Gastroesophageal sphincter (tissue), 4 donors: ENCODE data around the gene ZNF841. TPM values are rescaled to one million over a fixed set of nuclear protein-coding genes. Genes with fewer than 3 reads are reported as not detected.

Experiments used
- ATAC-seq: fragments of 150-250 bp; one replicate; pipeline ENCODE4 v1.9.1; 2016; ENCODE audit warnings: mild to moderate bottlenecking, moderate library complexity
- H3K27ac ChIP-seq, 4 donors: fragments of 200-600 bp; sonication (generic) in 3 of 4; 1 replicate in 3 of 4; 2 replicates in 1 of 4; pipeline ENCODE4 v1.5.1; 2016 to 2019
- H3K27me3 ChIP-seq: fragments of 200-600 bp; sonication (generic); one replicate; pipeline ENCODE4 v1.5.1; 2019
- H3K36me3 ChIP-seq, 2 donors: fragments of 200-600 bp; sonication (generic); one replicate each; pipeline ENCODE4 v1.5.1; 2019; ENCODE audit warnings: control low read depth in 1 of 2
- H3K4me1 ChIP-seq, 3 donors: fragments of 200-600 bp; sonication (generic); 1 replicate in 2 of 3; 2 replicates in 1 of 3; pipeline ENCODE4 v1.5.1; 2016 to 2019; ENCODE audit warnings: control low read depth in 2 of 3
- H3K4me3 ChIP-seq, 2 donors: fragments of 200-600 bp; sonication (generic); one replicate each; pipeline ENCODE4 v1.5.1; 2019; ENCODE audit warnings: mild to moderate bottlenecking in 1 of 2, moderate library complexity in 1 of 2
- H3K9me3 ChIP-seq, 3 donors: fragments of 200-600 bp; sonication (generic); one replicate each; pipeline ENCODE4 v1.5.1; 2017 to 2019; ENCODE audit warnings: control low read depth in 2 of 3
- CTCF ChIP-seq, 4 experiments: fragments of 200-600 bp in 2 of 4; fragments of 450-650 bp in 2 of 4; sonication (generic) in 1 of 4; IDR thresholded peaks; one replicate each; pipeline ENCODE4 v1.5.1; 2017 to 2019; ENCODE audit warnings: antibody characterized with exemption in 4 of 4, mild to moderate bottlenecking in 2 of 4, moderate library complexity in 2 of 4
- EP300 ChIP-seq: sonication (generic); formaldehyde crosslinking; IDR thresholded peaks from one replicate; pipeline ENCODE4 v1.6.1; 2017; ENCODE audit warnings: antibody characterized with exemption, mild to moderate bottlenecking
- POLR2A ChIP-seq, 2 donors: fragments of 450-650 bp; IDR thresholded peaks; one replicate each; pipeline ENCODE4 v1.6.1; 2017; ENCODE audit warnings: antibody characterized with exemption in 2 of 2, mild to moderate bottlenecking in 2 of 2, moderate library complexity in 1 of 2
- POLR2AphosphoS5 ChIP-seq: sonication (generic); formaldehyde crosslinking; IDR thresholded peaks from one replicate; pipeline ENCODE4 v1.6.1; 2017; ENCODE audit warnings: antibody characterized with exemption
- WGBS, 2 donors: methylation state at CpG; one replicate each; pipeline ENCODE4 v1.1.5; 2018; ENCODE audit warnings: low coverage in 1 of 2; 5-methylcytosine and 5-hydroxymethylcytosine counted together
- small RNA-seq, 4 donors: library from RNA; depleted of rRNA; stranded (forward); fragments of <200 nt; gene quantifications; one replicate each; pipeline ENCODE3, GENCODE V24; 2016
- total RNA-seq, 4 donors: library from RNA; depleted of rRNA; stranded (reverse); fragments of >200 nt; gene quantifications; one replicate each; pipeline ENCODE4 v1.1.0, GENCODE V29; 2016

The ZNF841 gene
- total RNA-seq, 4 donors from 2014 or later, result 12.6 to 26.3 (median 15.9) TPM

- Histone ChIP-seq H3K36me3 (peaks cover 14 to 91% of the 10 kb centered on the region in 2 donors), H3K4me1 (peaks cover 1 to 10% (median 3%) of the 10 kb centered on the region in 3 donors), H3K27ac (no peak overlapping the region), H3K9me3 (peaks cover 0 to 82% (median 2%) of the 10 kb centered on the region in 3 donors), H3K4me3 (no peak overlapping the region), H3K27me3 (no peaks in the 10 kb centered on the region)
- TF ChIP-seq CTCF (IDR thresholded peaks at IDR 0.05) (no peak), POLR2AphosphoS5 (no peak), POLR2A (IDR thresholded peaks at IDR 0.05) (no peak), EP300 (no peak)
- no peak for ATAC-seq
- WGBS, 2 donors, result 96 to 100% methylated on average over 5 to 11 of the region's 15 CpGs
Measured at GRCh38 chr19:52022193-52022592, 73.4 kb downstream of the ZNF841 start.

GRCh38 chr19:52020506-52020905, 75.1 kb downstream of the ZNF841 start:
- WGBS, 2 donors, result 92 to 98% methylated on average over 2 to 4 of the region's 4 CpGs
- TF ChIP-seq POLR2AphosphoS5 (no peak), CTCF (IDR thresholded peaks at IDR 0.05) (no peak), POLR2A (IDR thresholded peaks at IDR 0.05) (no peak), EP300 (no peak)
- Histone ChIP-seq H3K27ac (no peak overlapping the region), H3K4me1 (no peaks in the 10 kb centered on the region), H3K4me3 (no peak overlapping the region), H3K9me3 (peaks cover 0 to 94% (median 2%) of the 10 kb centered on the region in 3 donors), H3K36me3 (peaks cover 22 to 100% of the 10 kb centered on the region in 2 donors), H3K27me3 (no peaks in the 10 kb centered on the region)
- no peak for ATAC-seq

Small RNAs within 50 kb of the gene (small RNA-seq; reads per million reads assigned to genes)
- gene RPL37P23, result 0 reads per million in 4 donors

Other genes with a start within 250 kb of the ZNF841 start
- 10 to 100 TPM in 3 of 4 donors, 1 to 10 TPM in 1; 8.1 to 31.9 (median 15.5) TPM for gene ZNF577, start 207.8 kb downstream of the ZNF841 start, total RNA-seq
- gene ZNF649, start 190.7 kb downstream of the ZNF841 start, total RNA-seq, result 10 to 100 TPM; 10.1 to 16.0 (median 12.9) TPM
- 1 to 10 TPM; 4.6 to 7.7 (median 5.7) TPM for gene ZNF613, start 168.3 kb downstream of the ZNF841 start, total RNA-seq
- gene ZNF350, start 108.9 kb downstream of the ZNF841 start, total RNA-seq, result 10 to 100 TPM; 11.0 to 17.9 (median 16.5) TPM
- gene ZNF615, start 87.6 kb downstream of the ZNF841 start, total RNA-seq, result 10 to 100 TPM; 11.6 to 29.9 (median 20.0) TPM
- gene ZNF614, start 67.4 kb downstream of the ZNF841 start, total RNA-seq, result 10 to 100 TPM in 3 of 4 donors, 1 to 10 TPM in 1; 6.2 to 17.1 (median 12.6) TPM
- 10 to 100 TPM in 2 of 4 donors, 1 to 10 TPM in 2; 6.0 to 18.1 (median 10.6) TPM for gene ZNF432, start 46.9 kb downstream of the ZNF841 start, total RNA-seq
- gene ZNF616, start 44.2 kb upstream of the ZNF841 start, total RNA-seq, result 10 to 100 TPM in 1 of 4 donors, 1 to 10 TPM in 3; 4.0 to 11.2 (median 5.8) TPM
- gene ZNF836, start 75.9 kb upstream of the ZNF841 start, total RNA-seq, result 10 to 100 TPM in 2 of 4 donors, 1 to 10 TPM in 2; 5.7 to 27.9 (median 12.6) TPM
- gene PPP2R1A, start 94.3 kb upstream of the ZNF841 start, total RNA-seq, result 100 to 1,000 TPM; 177 to 286 (median 190) TPM
- 10 to 100 TPM in 2 of 4 donors, 1 to 10 TPM in 2; 10.0 to 16.9 (median 10.3) TPM for gene ZNF766, start 173.8 kb upstream of the ZNF841 start, total RNA-seq
- gene ZNF480, start 201.4 kb upstream of the ZNF841 start, total RNA-seq, result 10 to 100 TPM in 2 of 4 donors, 1 to 10 TPM in 2; 7.2 to 13.9 (median 9.3) TPM
- 1 to 10 TPM; 1.7 to 4.7 (median 2.9) TPM for gene ZNF610, start 240.5 kb upstream of the ZNF841 start, total RNA-seq